PC-3 (cell line): Measurements from ENCODE around the gene ABCF3. TPM values are rescaled to one million over a fixed set of nuclear protein-coding genes. Genes with fewer than 3 reads are reported as not detected.

Experiments
- ATAC-seq: fragments of 200-7000 bp; cut with Tn5 transposase; 2 replicates; pipeline ENCODE4 v1.9.1; 2020; ENCODE audit warnings: mild to moderate bottlenecking, moderate library complexity
- BruUV-seq: library from RNA; stranded (reverse); fragments of 400-500 nt; replicated peaks from 2 replicates; lab custom pipeline; 2021; lab: Mats Ljungman, UMichigan
- CTCF ChIA-PET: fragments of 300-600 bp; sonication (Branson Sonifier 250); formaldehyde crosslinking; loops from one replicate; lab custom pipeline; 2022; ENCODE audit warnings: antibody characterized with exemption; lab: Charles Lee
- POLR2A ChIA-PET: fragments of 300-600 bp; sonication (Branson Sonifier 250); formaldehyde crosslinking; loops from one replicate; lab custom pipeline; 2022; ENCODE audit warnings: antibody characterized with exemption; ENCODE audit not compliant: unreplicated experiment; lab: Charles Lee
- DNase-seq: peaks from one replicate; pipeline ENCODE4 v3.0.0-alpha.2; 2015
- H2AFZ ChIP-seq: fragments of 300-600 bp; sonication (generic); 2 replicates; pipeline ENCODE4 v1.6.0; 2016; ENCODE audit warnings: antibody characterized with exemption, low read length
- H3F3A ChIP-seq: fragments of 300-600 bp; sonication (generic); one replicate; pipeline ENCODE4 v1.6.0; 2017; ENCODE audit warnings: antibody characterized with exemption, low read length, control low read depth, mild to moderate bottlenecking; ENCODE audit not compliant: unreplicated experiment
- H3K27ac ChIP-seq: fragments of 300-600 bp; sonication (generic); 2 replicates; pipeline ENCODE4 v1.5.1; 2016; ENCODE audit warnings: mild to moderate bottlenecking, low read length
- H3K27me3 ChIP-seq: fragments of 300-600 bp; sonication (generic); 2 replicates; pipeline ENCODE4 v1.6.1; 2016; ENCODE audit warnings: low read length, mixed read lengths
- H3K36me3 ChIP-seq: fragments of 300-600 bp; sonication (generic); 2 replicates; pipeline ENCODE4 v1.6.1; 2016; ENCODE audit warnings: low read depth, mixed run types, low read length, mixed read lengths
- H3K4me1 ChIP-seq: fragments of 300-600 bp; sonication (generic); 2 replicates; pipeline ENCODE4 v1.5.1; 2016; ENCODE audit warnings: low read length; ENCODE audit not compliant: insufficient read depth
- H3K4me2 ChIP-seq: fragments of 300-600 bp; sonication (generic); 2 replicates; pipeline ENCODE4 v1.6.0; 2016; ENCODE audit warnings: low read length
- H3K4me3 ChIP-seq: fragments of 300-600 bp; sonication (generic); 2 replicates; pipeline ENCODE4 v1.5.1; 2016; ENCODE audit warnings: mild to moderate bottlenecking, low read length, mixed read lengths
- H3K79me2 ChIP-seq: fragments of 300-600 bp; sonication (generic); 2 replicates; pipeline ENCODE4 v1.6.1; 2017; ENCODE audit warnings: low read length, mixed read lengths
- H3K9ac ChIP-seq: fragments of 300-600 bp; sonication (generic); 2 replicates; pipeline ENCODE4 v1.6.0; 2016; ENCODE audit warnings: mild to moderate bottlenecking, low read length
- H3K9me2 ChIP-seq: fragments of 300-600 bp; sonication (generic); replicated peaks from 2 replicates; pipeline ENCODE4 v1.6.1; 2016; ENCODE audit warnings: mixed run types, low read length, mixed read lengths
- H3K9me3 ChIP-seq: fragments of 300-600 bp; sonication (generic); 2 replicates; pipeline ENCODE4 v1.6.1; 2016; ENCODE audit warnings: low read length, mixed read lengths
- H4K20me1 ChIP-seq: fragments of 300-600 bp; sonication (generic); 2 replicates; pipeline ENCODE4 v1.6.1; 2016; ENCODE audit warnings: low read length, mixed read lengths
- CTCF ChIP-seq: fragments of 300-600 bp; sonication (generic); conservative IDR thresholded peaks from 2 replicates; pipeline ENCODE4 v1.5.1; 2017; ENCODE audit warnings: antibody characterized with exemption, low read depth, mild to moderate bottlenecking, low read length
- EZH2 ChIP-seq: fragments of 300-600 bp; sonication (generic); IDR thresholded peaks from one replicate; pipeline ENCODE4 v1.6.1; 2017; ENCODE audit warnings: antibody characterized with exemption, mild to moderate bottlenecking, low read length; ENCODE audit not compliant: unreplicated experiment
- EZH2phosphoT487 ChIP-seq: fragments of 300-600 bp; sonication (generic); IDR thresholded peaks from 2 replicates; pipeline ENCODE4 v1.6.1; 2018; ENCODE audit warnings: mild to moderate bottlenecking, antibody characterized with exemption, low read length, borderline replicate concordance
- intact Hi-C: fragments of 100-400 bp; cut with micrococcal nuclease; formaldehyde crosslinking; loops from 2 replicates; pipeline ENCODE4 v1.9.0; 2023
- total RNA-seq: library from RNA; depleted of rRNA; stranded (reverse); fragments of >200 nt; gene quantifications from 2 replicates; pipeline ENCODE4 v1.2.3, GENCODE V29; 2014

The ABCF3 gene
- total RNA-seq, 1 experiment from 2014 or later, result 85.5 TPM

- Histone ChIP-seq H3F3A (no peaks in the 10 kb centered on the region), H3K79me2 (peaks cover 52% of the 10 kb centered on the region), H3K27ac (peak overlapping the region; percentile 62), H3K4me2 (peak overlapping the region; percentile 97), H3K36me3 (peaks cover 40% of the 10 kb centered on the region), H3K27me3 (no peaks in the 10 kb centered on the region), H3K9me3 (no peaks in the 10 kb centered on the region), H2AFZ (peak overlapping the region; percentile 36; the same call in 1 of the 2 replicates), H3K9me2 (no peaks in the 10 kb centered on the region), H3K4me3 (peak overlapping the region; percentile 89), H3K4me1 (peaks cover 54% of the 10 kb centered on the region), H4K20me1 (peaks cover 18% of the 10 kb centered on the region), H3K9ac (peak overlapping the region; percentile 97)
- ATAC-seq (peak; percentile 0), DNase-seq (no peak)
- ChIA-PET POLR2A (no interaction called here), CTCF (no interaction called here)
- intact Hi-C loops, result loop anchor here (2.0 kb wide), 1 partner anchor 19 kb away; no protein-coding TSS in a partner anchor
- TF ChIP-seq CTCF (no peak), EZH2 (no peak), EZH2phosphoT487 (no peak)
- TSS peak; percentile 35 for BruUV-seq
These were observed 10.0 kb upstream of the ABCF3 start for GRCh38 chr3:184175981-184176376.

GRCh38 chr3:184176377-184177330, 9.3 kb upstream of the ABCF3 start:
- peak; percentile 81 for DNase-seq
- H2AFZ ChIP-seq, result peak overlapping the region; percentile 36; the same call in 1 of the 2 replicates
- POLR2A ChIA-PET, result no interaction called here

More at GRCh38 chr3:184176377-184177330, 9.3 kb upstream of the ABCF3 start:
- Histone ChIP-seq H3K9me2 (no peaks in the 10 kb centered on the region), H3K27me3 (no peaks in the 10 kb centered on the region), H3K27ac (peak overlapping the region; percentile 62), H3K4me2 (peak overlapping the region; percentile 97), H3K36me3 (peaks cover 47% of the 10 kb centered on the region), H3K9ac (peak overlapping the region; percentile 97), H3K4me3 (peak overlapping the region; percentile 89), H3K4me1 (peaks cover 47% of the 10 kb centered on the region), H3F3A (no peaks in the 10 kb centered on the region), H3K9me3 (no peaks in the 10 kb centered on the region), H3K79me2 (peaks cover 52% of the 10 kb centered on the region), H4K20me1 (peaks cover 18% of the 10 kb centered on the region)
- intact Hi-C loops, result no loop called here
- ATAC-seq, result peak; percentile 45
- CTCF ChIA-PET, result interaction anchor here (1.0 kb wide), 1 partner anchor 51 kb away, joined by 3 read pairs; no protein-coding TSS in a partner anchor
- BruUV-seq, result no TSS peak
- TF ChIP-seq EZH2phosphoT487 (no peak), EZH2 (no peak), CTCF (no peak)
